Measurements from ENCODE around the gene ZMAT5.

ZMAT5 gene

DNA sequence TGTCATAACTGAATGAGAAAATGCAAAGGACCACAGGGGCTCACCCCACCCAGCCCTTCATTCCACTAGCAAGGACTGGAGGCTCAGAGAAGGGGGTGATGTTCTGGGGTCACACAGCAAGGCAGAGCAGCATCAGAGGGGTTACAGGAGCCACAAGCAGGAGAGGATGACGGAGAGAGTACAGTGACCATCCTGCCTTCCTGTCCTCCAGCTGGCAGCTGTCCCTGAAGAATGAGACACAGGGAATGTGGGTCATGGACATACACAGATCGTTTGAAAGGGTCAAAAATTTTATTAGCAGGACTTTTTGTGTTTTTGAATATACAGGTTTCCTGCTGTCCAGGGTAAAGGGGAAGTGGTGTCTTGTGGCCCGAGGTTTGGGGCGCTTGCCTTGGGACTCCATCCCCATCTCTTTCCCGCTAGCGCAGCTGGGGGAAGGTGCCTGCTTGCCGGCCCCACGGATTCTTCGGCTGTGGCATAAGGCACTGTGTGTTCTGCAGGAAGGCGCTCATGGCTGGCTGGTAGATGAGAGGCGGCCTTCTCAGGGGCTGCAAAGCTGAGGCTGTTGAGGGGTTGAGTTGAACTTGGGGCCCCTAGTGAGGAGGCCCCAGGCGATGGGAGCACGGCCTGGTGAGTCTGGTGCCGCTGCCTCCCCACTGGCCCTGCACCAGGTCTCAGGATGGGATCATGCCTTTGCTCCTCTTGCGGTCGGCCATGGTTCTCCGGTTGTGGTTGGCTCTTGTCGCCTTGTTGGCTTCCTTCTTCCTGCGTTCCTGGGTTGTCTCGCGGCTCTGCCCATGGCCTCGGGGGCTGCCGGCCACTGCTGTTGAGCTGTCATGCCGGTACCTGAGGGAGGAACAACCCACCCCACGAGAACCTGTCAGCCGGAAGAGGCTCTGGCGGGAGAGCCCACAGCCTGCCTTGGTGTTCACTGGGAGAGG is 21.8 kb upstream of the ZMAT5 start:
- H3K4me3 ChIP-seq (ENCODE audit: low read depth, low read length), result no peak overlapping the region
- DNase-seq (ENCODE audit: low read depth), result no peak
- TF ChIP-seq, protein P1, sequence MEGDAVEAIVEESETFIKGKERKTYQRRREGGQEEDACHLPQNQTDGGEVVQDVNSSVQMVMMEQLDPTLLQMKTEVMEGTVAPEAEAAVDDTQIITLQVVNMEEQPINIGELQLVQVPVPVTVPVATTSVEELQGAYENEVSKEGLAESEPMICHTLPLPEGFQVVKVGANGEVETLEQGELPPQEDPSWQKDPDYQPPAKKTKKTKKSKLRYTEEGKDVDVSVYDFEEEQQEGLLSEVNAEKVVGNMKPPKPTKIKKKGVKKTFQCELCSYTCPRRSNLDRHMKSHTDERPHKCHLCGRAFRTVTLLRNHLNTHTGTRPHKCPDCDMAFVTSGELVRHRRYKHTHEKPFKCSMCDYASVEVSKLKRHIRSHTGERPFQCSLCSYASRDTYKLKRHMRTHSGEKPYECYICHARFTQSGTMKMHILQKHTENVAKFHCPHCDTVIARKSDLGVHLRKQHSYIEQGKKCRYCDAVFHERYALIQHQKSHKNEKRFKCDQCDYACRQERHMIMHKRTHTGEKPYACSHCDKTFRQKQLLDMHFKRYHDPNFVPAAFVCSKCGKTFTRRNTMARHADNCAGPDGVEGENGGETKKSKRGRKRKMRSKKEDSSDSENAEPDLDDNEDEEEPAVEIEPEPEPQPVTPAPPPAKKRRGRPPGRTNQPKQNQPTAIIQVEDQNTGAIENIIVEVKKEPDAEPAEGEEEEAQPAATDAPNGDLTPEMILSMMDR (conservative IDR thresholded peaks at IDR 0.05; ENCODE audit: low read depth, low read length), result no peak

DNA sequence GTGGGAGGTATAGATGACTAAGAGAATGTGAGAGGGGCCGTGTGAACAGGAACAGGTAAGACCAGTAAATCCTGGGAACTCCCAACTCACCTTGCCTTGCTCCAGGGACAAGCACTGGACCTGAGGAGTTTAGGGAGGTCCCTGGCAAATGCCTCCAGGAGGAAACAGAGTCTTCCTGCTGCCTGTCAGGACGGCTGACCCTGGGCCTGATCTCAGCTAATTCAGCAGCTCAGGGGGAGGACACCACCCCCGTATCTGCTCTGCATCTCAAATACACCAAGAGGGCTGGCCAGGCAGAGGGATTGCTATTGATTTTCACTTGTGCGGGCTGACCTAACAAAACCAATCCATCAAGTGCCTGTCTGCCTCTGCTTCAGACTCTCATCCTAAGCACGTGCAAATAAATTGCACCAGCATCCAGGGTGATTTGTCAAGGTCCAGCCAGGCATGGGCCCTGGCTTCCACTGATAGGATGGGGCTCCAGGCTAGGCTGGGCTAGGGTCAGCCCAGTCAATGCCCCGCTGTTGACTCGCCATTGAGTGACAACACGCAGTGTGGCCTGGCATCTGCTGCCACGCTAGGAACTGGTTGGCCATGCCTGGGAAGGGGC is 20.7 kb upstream of the ZMAT5 start:
- TF ChIP-seq, protein P1 (conservative IDR thresholded peaks at IDR 0.05; ENCODE audit: low read depth, low read length), result no peak
- DNase-seq (ENCODE audit: low read depth), result no peak
- no peak overlapping the region for H3K4me3 ChIP-seq (ENCODE audit: low read depth, low read length)

DNA sequence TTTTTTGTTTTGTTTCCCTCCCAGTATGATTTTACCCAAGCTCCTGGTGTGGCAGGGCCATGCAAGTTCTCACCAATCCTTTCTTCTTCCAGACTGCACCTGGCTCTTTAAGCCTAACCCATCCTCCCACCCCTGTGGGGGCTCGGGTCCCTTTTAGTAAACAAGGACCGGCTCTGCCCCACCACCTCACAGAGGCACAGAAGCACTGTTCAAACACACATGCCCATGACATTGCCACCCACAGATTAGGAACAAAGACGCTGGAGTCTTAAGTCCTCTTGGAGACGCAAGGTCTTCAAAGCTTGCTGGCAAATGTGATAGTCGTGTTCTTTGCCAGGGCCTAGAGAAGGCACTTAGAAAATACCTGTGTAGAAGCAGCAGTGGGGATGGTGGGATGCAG is 19.2 kb upstream of the ZMAT5 start:
- no peak overlapping the region for H3K4me3 ChIP-seq (ENCODE audit: low read depth, low read length)
- TF ChIP-seq, protein P1 (conservative IDR thresholded peaks at IDR 0.05; ENCODE audit: low read depth, low read length), result no peak
- DNase-seq (ENCODE audit: low read depth), result no peak

DNA sequence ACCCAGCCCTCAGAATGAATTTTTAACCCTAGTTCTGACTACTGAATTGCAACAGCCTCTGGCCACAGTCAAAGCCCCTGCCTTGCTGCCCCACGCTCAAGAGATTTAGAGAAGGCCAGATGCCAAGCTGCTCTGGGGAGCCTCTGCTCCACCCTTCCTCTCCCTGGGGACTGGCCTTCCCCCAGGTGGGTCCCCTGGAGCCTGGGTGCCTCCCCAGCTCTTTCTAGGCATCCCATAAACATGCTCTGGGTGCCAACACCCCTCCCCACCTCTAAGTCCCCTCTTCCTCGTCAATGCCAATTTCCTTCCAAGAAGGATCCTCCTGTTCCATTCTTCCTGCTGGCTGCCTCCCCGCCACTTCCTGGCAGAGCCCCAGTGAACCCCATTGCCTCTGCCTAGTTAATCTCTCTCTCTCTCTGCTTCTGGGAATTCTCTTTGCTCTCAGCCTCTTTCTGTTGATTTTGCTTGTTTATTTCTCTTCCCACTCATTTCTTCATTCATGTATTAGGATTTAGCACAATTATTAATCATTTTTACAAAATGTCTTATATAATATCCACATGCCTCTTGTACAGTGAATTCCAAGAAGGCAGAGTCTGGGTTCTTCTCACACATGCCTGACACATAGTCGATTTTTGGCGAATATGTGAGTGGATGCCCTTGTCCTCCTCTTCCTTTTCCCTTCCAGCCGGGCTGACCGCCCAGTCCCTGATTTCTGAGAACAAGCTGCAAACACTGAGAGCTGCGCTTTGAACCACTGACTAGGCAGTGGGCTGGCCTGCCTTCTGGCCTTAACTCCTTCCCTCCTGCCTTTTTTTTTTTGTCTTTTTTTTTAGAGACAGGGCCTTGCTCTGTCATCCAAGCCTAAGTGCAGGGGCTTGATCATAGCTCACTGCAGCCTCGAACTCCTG is 17.9 kb upstream of the ZMAT5 start:
- H3K4me3 ChIP-seq (ENCODE audit: low read depth, low read length), result no peak overlapping the region
- peak; percentile 28 for DNase-seq (ENCODE audit: low read depth)
- TF ChIP-seq, protein P1 (conservative IDR thresholded peaks at IDR 0.05; ENCODE audit: low read depth, low read length), result no peak

DNA sequence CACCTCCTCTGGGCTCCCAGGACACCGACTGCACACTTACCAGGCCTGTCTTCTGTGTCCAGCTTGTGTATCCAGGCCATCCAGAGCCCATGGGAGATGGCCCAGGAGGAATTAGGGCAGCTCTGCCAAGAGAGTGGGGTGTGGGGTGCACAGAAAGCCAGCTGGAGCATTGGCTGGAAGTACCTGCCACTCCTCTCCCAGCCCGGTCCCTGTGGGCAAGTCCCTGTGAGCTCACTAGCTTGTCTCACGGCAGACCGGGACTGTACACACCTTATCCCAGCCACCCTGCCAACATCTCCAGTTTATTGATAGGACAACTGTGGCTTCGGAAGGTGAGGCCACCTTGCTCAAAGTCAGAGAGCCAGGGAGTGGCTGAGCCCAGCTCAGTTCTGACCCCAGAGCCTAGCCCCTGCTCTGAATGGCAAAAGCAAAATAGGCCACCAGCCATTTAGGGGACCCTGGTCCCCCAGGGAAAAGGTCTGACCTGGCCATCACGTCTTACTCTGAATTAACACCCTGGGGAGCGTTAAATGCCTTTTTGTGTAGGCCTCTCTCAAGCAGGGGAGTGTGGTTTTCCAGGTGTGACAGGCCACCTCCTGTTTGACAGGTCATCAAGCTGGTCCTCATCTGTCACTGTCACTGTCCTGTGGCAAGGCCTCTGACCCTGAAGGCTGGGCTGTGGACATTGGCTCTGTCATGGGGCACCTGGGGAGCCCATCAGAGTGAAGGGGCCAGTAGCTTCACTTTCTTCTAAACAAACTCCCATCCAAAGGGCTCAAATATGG is 15.4 kb upstream of the ZMAT5 start:
- TF ChIP-seq, protein P1 (conservative IDR thresholded peaks at IDR 0.05; ENCODE audit: low read depth, low read length), result no peak
- H3K4me3 ChIP-seq (ENCODE audit: low read depth, low read length), result no peak overlapping the region
- peak; percentile 9 for DNase-seq (ENCODE audit: low read depth)
